ENCODE results near the gene ANKMY1. TPM values are rescaled to one million over a fixed set of nuclear protein-coding genes. Genes with fewer than 3 reads are reported as not detected.
A peak's percentile ranks its signal among the peaks of the same experiment; 100 is the strongest.

ANKMY1 gene
- total and polyA plus RNA-seq, 2 of the 8 experiments (the other 6 are each of a cell fraction or from before 2014, with no cell fraction given), result 4.5 to 4.8 TPM

DNA sequence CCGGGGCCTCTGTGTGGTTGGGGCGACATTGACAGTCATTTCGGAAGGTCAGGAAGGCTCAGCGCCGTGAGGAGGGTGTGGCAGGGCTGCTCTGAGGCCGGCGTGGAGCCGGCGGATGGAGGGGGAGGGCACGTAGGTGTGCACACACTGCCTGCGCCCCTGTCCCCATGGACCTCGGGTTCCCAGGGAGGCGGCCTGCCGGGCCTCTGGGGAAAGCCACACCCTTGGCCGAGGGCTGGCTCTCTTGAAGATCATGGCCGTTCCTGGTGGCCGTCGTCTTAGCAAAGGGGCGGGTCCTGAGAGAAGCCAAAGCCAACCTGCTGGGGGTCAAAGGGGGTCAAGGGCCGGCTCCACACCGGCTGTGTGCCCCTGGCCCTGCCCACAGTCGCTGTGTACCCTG is 110.5 kb downstream of the ANKMY1 start:
- H3K27ac ChIP-seq (ENCODE audit: low read depth, low read length), result no peak overlapping the region
- H2BK20ac ChIP-seq (ENCODE audit: low read length), result no peak overlapping the region
- peak overlapping the region; percentile 62 for H4K8ac ChIP-seq (ENCODE audit: extremely low read depth, insufficient read depth, low read length)
- no peaks in the 10 kb centered on the region for H3K9me3 ChIP-seq (ENCODE audit: insufficient read depth in 2 of 2, low read depth in 1 of 2, low read length in 1 of 2)
- DNase-seq (ENCODE audit: low read depth in 1 of 2, low spot score in 2 of 2) (no peak), FAIRE-seq (no peak)
- no peak overlapping the region for H3K18ac ChIP-seq (ENCODE audit: extremely low read depth, low read length)
- TF ChIP-seq, protein P1, sequence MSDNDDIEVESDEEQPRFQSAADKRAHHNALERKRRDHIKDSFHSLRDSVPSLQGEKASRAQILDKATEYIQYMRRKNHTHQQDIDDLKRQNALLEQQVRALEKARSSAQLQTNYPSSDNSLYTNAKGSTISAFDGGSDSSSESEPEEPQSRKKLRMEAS (IDR thresholded peaks at IDR 0.05), result no peak
- no peak for TF ChIP-seq RXRA (IDR thresholded peaks at IDR 0.05; ENCODE audit: insufficient read depth, low read depth, low read length)
- TF ChIP-seq CEBPB (IDR thresholded peaks at IDR 0.05; ENCODE audit: low read depth, low read length), result no peak
- TF ChIP-seq CBX8 (IDR thresholded peaks at IDR 0.05; ENCODE audit: borderline replicate concordance, low read depth, low read length), result no peak
- TF ChIP-seq EGR1 (IDR thresholded peaks at IDR 0.05; ENCODE audit: borderline replicate concordance, low read depth, low read length), result no peak
- no peak for TF ChIP-seq TEAD4 (IDR thresholded peaks at IDR 0.05; ENCODE audit: low read depth, low read length)
- TF ChIP-seq HDAC6 (IDR thresholded peaks at IDR 0.05; ENCODE audit: low read depth, low read length), result no peak
- no peak for TF ChIP-seq KDM4A (IDR thresholded peaks at IDR 0.05; ENCODE audit: low read depth, low read length, severe bottlenecking)
- no peak for TF ChIP-seq CHD1 (IDR thresholded peaks at IDR 0.05; ENCODE audit: low read depth, low read length)
- no peak for TF ChIP-seq BACH1 (IDR thresholded peaks at IDR 0.05; ENCODE audit: low read length)
- TF ChIP-seq, protein P2, sequence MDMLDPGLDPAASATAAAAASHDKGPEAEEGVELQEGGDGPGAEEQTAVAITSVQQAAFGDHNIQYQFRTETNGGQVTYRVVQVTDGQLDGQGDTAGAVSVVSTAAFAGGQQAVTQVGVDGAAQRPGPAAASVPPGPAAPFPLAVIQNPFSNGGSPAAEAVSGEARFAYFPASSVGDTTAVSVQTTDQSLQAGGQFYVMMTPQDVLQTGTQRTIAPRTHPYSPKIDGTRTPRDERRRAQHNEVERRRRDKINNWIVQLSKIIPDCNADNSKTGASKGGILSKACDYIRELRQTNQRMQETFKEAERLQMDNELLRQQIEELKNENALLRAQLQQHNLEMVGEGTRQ (IDR thresholded peaks at IDR 0.05; ENCODE audit: low read length), result no peak
- no peaks in the 10 kb centered on the region for H3K79me2 ChIP-seq (ENCODE audit: control insufficient read depth in 1 of 2, insufficient read depth in 2 of 2, low read length in 2 of 2)
- WGBS, 2 experiments (ENCODE audit: extremely low coverage in 1 of 2, insufficient coverage in 1 of 2, insufficient read length in 1 of 2, insufficient replicate concordance in 2 of 2, low coverage in 1 of 2, low lambda C conversion rate in 2 of 2, missing lambda C conversion rate in 1 of 2), result 84% methylated on average over 19 of the region's 22 CpGs; no CpG with 5 or more reads in 1 of the 2 experiments
- H3K4me3 ChIP-seq (ENCODE audit: extremely low read depth in 1 of 4, insufficient read depth in 2 of 4, low read depth in 3 of 4, low read length in 4 of 4), result no peak overlapping the region
- CTCF ChIA-PET (ENCODE audit: partially characterized antibody), result interaction anchor here (0.7 kb wide), 1 partner anchor 9 kb away, joined by 3 read pairs; no protein-coding TSS in a partner anchor
- no peak overlapping the region for H3K14ac ChIP-seq (ENCODE audit: insufficient read length)
- H2BK5ac ChIP-seq (ENCODE audit: low read depth, low read length), result no peak overlapping the region
- no peak overlapping the region for H3K4me2 ChIP-seq (ENCODE audit: insufficient read depth in 1 of 2, low read depth in 2 of 2, low read length in 2 of 2)
- H2AK5ac ChIP-seq (ENCODE audit: low read depth, low read length), result no peak overlapping the region
- POLR2A ChIA-PET (ENCODE audit: partially characterized antibody), result no interaction called here
- H3K23ac ChIP-seq (ENCODE audit: insufficient read length), result no peak overlapping the region
- no peak overlapping the region for H2BK12ac ChIP-seq (ENCODE audit: low read depth, low read length)
- H2AFZ ChIP-seq (ENCODE audit: low read length), result no peak overlapping the region
- H3K79me1 ChIP-seq (ENCODE audit: low read depth, low read length), result peaks cover 5% of the 10 kb centered on the region
- no peak overlapping the region for H4K5ac ChIP-seq (ENCODE audit: insufficient read length, low read depth, low read length)
- H3K27me3 ChIP-seq (replicated peaks in 1 of 4; ENCODE audit: control insufficient read depth in 3 of 4, extremely low read depth in 1 of 4, insufficient read depth in 3 of 4, low read length in 3 of 4), result peaks cover 0 to 5% (median 5%) of the 10 kb centered on the region in 4 experiments; a peak in 2 of 7 replicates
- H3K36me3 ChIP-seq (ENCODE audit: control insufficient read depth in 2 of 4, insufficient read depth in 4 of 4, low read length in 3 of 4), result no peaks in the 10 kb centered on the region; a peak in 1 of 8 replicates
- peaks cover 0 to 20% (median 8%) of the 10 kb centered on the region in 4 experiments; a peak in 6 of 7 replicates for H3K4me1 ChIP-seq (replicated peaks in 1 of 4; ENCODE audit: control insufficient read depth in 3 of 4, insufficient read depth in 4 of 4, low read length in 3 of 4)
- no peak overlapping the region for H2BK120ac ChIP-seq (replicated peaks; ENCODE audit: low read depth, low read length)
- H3K4ac ChIP-seq (replicated peaks; ENCODE audit: insufficient read length, low read depth, low read length), result no peak overlapping the region
- H2BK15ac ChIP-seq (ENCODE audit: low read length), result no peak overlapping the region
- H3K56ac ChIP-seq (replicated peaks; ENCODE audit: insufficient read length, low read depth, low read length), result no peak overlapping the region
- H3K23me2 ChIP-seq (ENCODE audit: low read depth, low read length), result peaks cover 3% of the 10 kb centered on the region; the same call in 1 of the 2 replicates
- no peak overlapping the region for H4K91ac ChIP-seq (replicated peaks; ENCODE audit: insufficient read length, low read length)
- H3K9ac ChIP-seq (replicated peaks in 1 of 4; ENCODE audit: extremely low read depth in 1 of 4, low read depth in 3 of 4, low read length in 3 of 4), result no peak overlapping the region
- H4K20me1 ChIP-seq (replicated peaks in 1 of 2; ENCODE audit: control insufficient read depth in 1 of 2, insufficient read depth in 2 of 2, low read length in 2 of 2), result peaks cover 17 to 44% of the 10 kb centered on the region in 2 experiments
